GM12878 (cell line): Measurements from ENCODE around the gene MPV17L. TPM values are rescaled to one million over a fixed set of nuclear protein-coding genes. Genes with fewer than 3 reads are reported as not detected.
"Not testable (repeated sequence)": the region's sequence is repeated elsewhere in the genome, so short reads cannot be mapped to it uniquely, and the experiment has no call there.

Source experiments
- ATAC-seq: fragments of 200-7000 bp; cut with Tn5 transposase; 3 replicates; pipeline ENCODE4 v1.9.1; 2020; ENCODE audit warnings: mild to moderate bottlenecking, moderate library complexity
- BruUV-seq: library from RNA; stranded (reverse); fragments of 400-500 nt; replicated peaks from 2 replicates; lab custom pipeline; 2021; lab: Mats Ljungman, UMichigan
- CTCF ChIA-PET: fragments of 300-600 bp; sonication (Branson Sonifier 250); formaldehyde crosslinking; extraction: SDS; loops from one replicate; lab custom pipeline; 2021; ENCODE audit warnings: inconsistent platforms; lab: Yijun Ruan, JAX
- POLR2A ChIA-PET: fragments of 350-600 bp; formaldehyde crosslinking; extraction: SDS; loops from one replicate; lab custom pipeline; 2021; ENCODE audit warnings: inconsistent platforms; lab: Charles Lee
- RAD21 ChIA-PET: fragments of 300-600 bp; sonication (Branson Sonifier 250); formaldehyde crosslinking; loops from one replicate; lab custom pipeline; 2023; ENCODE audit warnings: antibody characterized with exemption; ENCODE audit not compliant: unreplicated experiment; lab: Charles Lee
- SMC1A ChIA-PET: fragments of 300-600 bp; sonication (Branson Sonifier 250); formaldehyde crosslinking; loops from one replicate; lab custom pipeline; 2023; ENCODE audit not compliant: unreplicated experiment, uncharacterized antibody; lab: Charles Lee
- DNase-seq: peaks from one replicate; pipeline ENCODE4 v3.0.0-alpha.2; 2011; ENCODE audit warnings: low read depth, low spot score
- FAIRE-seq: peaks from 3 replicates; lab custom pipeline; 2011; peaks lifted over from hg19 to GRCh38; lab: Jason Lieb, UNC
- H2AFZ ChIP-seq: 2 replicates; pipeline ENCODE4 v1.6.0; 2011; ENCODE audit warnings: low read depth, low read length, control low read depth; ENCODE audit not compliant: control insufficient read depth
- H3K27ac ChIP-seq: 2 replicates; pipeline ENCODE4 v1.5.1; 2011; ENCODE audit warnings: control low read depth; ENCODE audit not compliant: control insufficient read depth, insufficient read depth
- H3K27me3 ChIP-seq, 2 experiments: replicated peaks in 1 of 2; 2 replicates each; pipeline versions ENCODE4 v1.6.0 to v1.6.1; 2011; ENCODE audit warnings: low read length in 1 of 2; ENCODE audit not compliant: control insufficient read depth in 2 of 2, insufficient read depth in 2 of 2
- H3K36me3 ChIP-seq, 2 experiments: 2 replicates each; pipeline ENCODE4 v1.5.1; 2011; ENCODE audit warnings: low read length in 1 of 2; ENCODE audit not compliant: control insufficient read depth in 2 of 2, insufficient read depth in 2 of 2
- H3K4me1 ChIP-seq: 2 replicates; pipeline ENCODE4 v1.6.1; 2011; ENCODE audit warnings: mild to moderate bottlenecking, low read length, moderate library complexity, mixed read lengths; ENCODE audit not compliant: control insufficient read depth, insufficient read depth
- H3K4me2 ChIP-seq: 2 replicates; pipeline ENCODE4 v1.6.0; 2011; ENCODE audit warnings: control low read depth; ENCODE audit not compliant: control insufficient read depth, insufficient read depth
- H3K4me3 ChIP-seq: fragments of 200-600 bp; sonication (generic); 2 replicates; pipeline ENCODE4 v1.5.1; 2016
- H3K79me2 ChIP-seq: 2 replicates; pipeline ENCODE4 v1.6.0; 2011; ENCODE audit warnings: low read length; ENCODE audit not compliant: control insufficient read depth, insufficient read depth
- H3K9ac ChIP-seq: 2 replicates; pipeline ENCODE4 v1.8.0; 2011; ENCODE audit warnings: low read length, control low read depth, mixed read lengths; ENCODE audit not compliant: control insufficient read depth, insufficient read depth
- H3K9me3 ChIP-seq: replicated peaks from 3 replicates; pipeline ENCODE4 v1.5.1; 2011; ENCODE audit warnings: mild to moderate bottlenecking, low read length; ENCODE audit not compliant: control insufficient read depth, insufficient read depth
- H4K20me1 ChIP-seq: 2 replicates; pipeline ENCODE4 v1.6.0; 2011; ENCODE audit not compliant: control insufficient read depth, insufficient read depth
- KAT2A ChIP-seq: conservative IDR thresholded peaks from 2 replicates; pipeline ENCODE4 v1.6.1; 2011; ENCODE audit warnings: low read depth, low read length; ENCODE audit not compliant: control insufficient read depth
- LARP7 ChIP-seq: fragments of 450-650 bp; IDR thresholded peaks from 2 replicates; pipeline ENCODE4 v1.6.1; 2017; ENCODE audit warnings: mild to moderate bottlenecking
- MEF2A ChIP-seq: IDR thresholded peaks from 2 replicates; pipeline ENCODE4 v1.6.1; 2011; ENCODE audit warnings: low read depth, mild to moderate bottlenecking, low read length, moderate library complexity; ENCODE audit not compliant: insufficient read depth
- MYC ChIP-seq: IDR thresholded peaks from 2 replicates; pipeline ENCODE4 v1.6.1; 2011; ENCODE audit warnings: mild to moderate bottlenecking, low read length, moderate library complexity, inconsistent platforms; ENCODE audit not compliant: insufficient read depth, insufficient replicate concordance, insufficient read length, severe bottlenecking
- SIN3A ChIP-seq: IDR thresholded peaks from 2 replicates; pipeline ENCODE4 v1.6.1; 2012; ENCODE audit warnings: low read depth, low read length, improper control_type of control experiment
- TCF7 ChIP-seq: IDR thresholded peaks from 2 replicates; pipeline ENCODE4 v1.6.1; 2014; ENCODE audit warnings: antibody characterized with exemption, borderline replicate concordance
- WGBS: methylation state at CpG from one replicate; pipeline ENCODE4 v1.1.6; 2016; ENCODE audit warnings: low lambda C conversion rate; ENCODE audit not compliant: insufficient replicate concordance, insufficient coverage; ENCODE audit errors: missing lambda C conversion rate; 5-methylcytosine and 5-hydroxymethylcytosine counted together
- in situ Hi-C: fragments of 300-500 bp; cut with MboI; formaldehyde crosslinking; loops from 9 replicates; pipeline ENCODE4 v1.14.3; 2018; ENCODE audit warnings: mixed read lengths
- intact Hi-C: fragments of 100-400 bp; cut with micrococcal nuclease; formaldehyde crosslinking; loops from one replicate; pipeline ENCODE4 v1.14.2; 2022; ENCODE audit not compliant: unreplicated experiment
- polyA plus RNA-seq, 11 experiments: library from polyadenylated mRNA; depleted of rRNA in 4 of 11; unstranded in 6 of 11; stranded (reverse) in 5 of 11; fragments of >200 nt; fragmentation: Nextera tagmentation in 4 of 11; fragmentation: Illumina TruSeq in 1 of 11; extraction: Ambion mirVana in 4 of 11; extraction: Trizol in 1 of 11; gene quantifications; 1 replicate in 1 of 11; 2 replicates in 10 of 11; pipeline versions ENCODE4 v1.2.1 to v1.2.3, GENCODE V29; 2011 to 2016; ENCODE audit warnings: inconsistent platforms in 2 of 11, missing spikeins in 2 of 11, low read depth in 1 of 11
- total RNA-seq, 4 experiments: library from RNA; depleted of rRNA in 3 of 4; stranded (reverse); fragments of >200 nt in 3 of 4; fragmentation: Illumina TruSeq in 1 of 4; extraction: Trizol in 1 of 4; gene quantifications; 2 replicates each; pipeline versions ENCODE4 v1.2.1 to v1.2.3, GENCODE V29; 2013 to 2021

MPV17L gene
- total and polyA plus RNA-seq, 10 of the 15 experiments (the other 5 are each of a cell fraction or from before 2014, with no cell fraction given), result 0.02 to 0.10 (median 0.05) TPM; not detected in 5

DNA sequence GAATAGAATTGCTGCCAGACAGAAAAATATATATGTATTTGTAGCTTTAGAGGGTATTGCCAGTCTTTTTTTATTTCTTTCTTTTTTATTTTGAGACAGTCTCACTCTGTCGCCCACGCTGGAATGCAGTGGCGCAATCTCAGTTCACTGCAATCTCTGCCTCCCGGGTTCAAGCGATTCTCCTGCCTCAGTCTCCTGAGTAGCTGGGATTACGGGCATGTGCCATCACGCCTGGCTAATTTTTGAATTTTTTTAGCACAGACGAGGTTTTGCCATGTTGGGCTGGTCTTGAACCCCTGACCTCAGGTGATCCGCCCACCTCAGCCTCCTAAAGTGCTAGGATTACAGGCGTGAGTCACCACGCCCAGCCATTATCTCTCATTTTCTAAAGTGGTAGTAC, 35.3 kb downstream of the MPV17L start:
- H3K79me2 ChIP-seq, H4K20me1 ChIP-seq, FAIRE-seq, RAD21 ChIA-PET, H3K4me3 ChIP-seq, DNase-seq, in situ Hi-C loops, H3K27ac ChIP-seq, H2AFZ ChIP-seq, H3K4me2 ChIP-seq, BruUV-seq, H3K36me3 ChIP-seq, intact Hi-C loops, CTCF ChIA-PET, H3K9ac ChIP-seq, POLR2A ChIA-PET, H3K9me3 ChIP-seq, ATAC-seq, H3K4me1 ChIP-seq: not testable (repeated sequence)
- WGBS, result 55% methylated on average over 11 of the region's 11 CpGs
- H3K27me3 ChIP-seq, result peaks cover 2 to 14% of the 10 kb centered on the region in 2 experiments
- SMC1A ChIA-PET, result interaction anchor here (1.3 kb wide), 1 partner anchor 14 kb away, joined by 3 read pairs; no protein-coding TSS in a partner anchor

DNA sequence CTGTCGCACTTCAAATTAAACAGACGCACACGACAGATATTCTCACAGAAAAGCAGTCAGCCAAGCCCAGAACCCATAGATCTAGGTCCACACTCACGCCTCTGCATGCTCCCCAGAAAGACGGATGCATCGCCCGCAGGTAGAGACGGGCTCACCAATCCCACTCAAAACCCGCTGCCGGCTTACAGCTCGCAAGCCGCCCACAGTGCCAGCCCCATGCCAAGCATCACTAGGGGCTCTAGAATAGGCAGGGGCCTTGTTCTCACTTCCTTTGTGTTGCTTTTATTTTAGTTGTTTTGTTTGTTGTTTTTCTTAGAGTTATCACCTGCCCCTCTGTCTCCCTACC, 38.5 kb downstream of the MPV17L start:
- no peaks in the 10 kb centered on the region for H4K20me1 ChIP-seq
- no peak overlapping the region for H3K27ac ChIP-seq
- no peaks in the 10 kb centered on the region for H3K9me3 ChIP-seq
- POLR2A ChIA-PET, result no interaction called here
- no peak for TF ChIP-seq MYC
- TF ChIP-seq MEF2A, result no peak
- no peak for TF ChIP-seq KAT2A
- no peak for TF ChIP-seq TCF7
- no peak for TF ChIP-seq SIN3A
- TF ChIP-seq LARP7, result no peak
- intact Hi-C loops (no loop called here), in situ Hi-C loops (no loop called here)
- H3K4me2 ChIP-seq, result 0 out of 2 replicates have a peak overlapping the region, but pooled peaks have one; percentile 25
- H3K36me3 ChIP-seq, result no peaks in the 10 kb centered on the region
- H2AFZ ChIP-seq, result no peak overlapping the region
- FAIRE-seq (no peak), ATAC-seq (no peak), DNase-seq (no peak)
- BruUV-seq, result no TSS peak
- no peaks in the 10 kb centered on the region for H3K79me2 ChIP-seq
- SMC1A ChIA-PET, result no interaction called here
- no peak overlapping the region for H3K4me3 ChIP-seq
- 56% methylated on average over 12 of the region's 12 CpGs for WGBS
- no peaks in the 10 kb centered on the region for H3K4me1 ChIP-seq
- RAD21 ChIA-PET, result no interaction called here
- H3K27me3 ChIP-seq, result peaks cover 2 to 15% of the 10 kb centered on the region in 2 experiments
- no peak overlapping the region for H3K9ac ChIP-seq
- CTCF ChIA-PET, result no interaction called here
